Vagina (tissue), 2 donors: ENCODE measurements around the gene ASB10. TPM values are rescaled to one million over a fixed set of nuclear protein-coding genes. Genes with fewer than 3 reads are reported as not detected.

Source experiments
- DNase-seq, 2 donors: peaks; one replicate each; pipeline ENCODE4 v3.0.0-alpha.2; 2017; ENCODE audit errors: extremely low spot score in 2 of 2
- H3K27ac ChIP-seq: fragments of 200-600 bp; sonication (generic); one replicate; pipeline ENCODE4 v1.5.1; 2019
- H3K27me3 ChIP-seq: fragments of 200-600 bp; sonication (generic); one replicate; pipeline ENCODE4 v1.5.1; 2019
- H3K36me3 ChIP-seq, 2 donors: fragments of 200-600 bp; sonication (generic); one replicate each; pipeline ENCODE4 v1.5.1; 2017 to 2019
- H3K4me1 ChIP-seq: fragments of 200-600 bp; sonication (generic); one replicate; pipeline ENCODE4 v1.5.1; 2019
- H3K4me3 ChIP-seq, 2 donors: fragments of 200-600 bp; sonication (generic); 1 replicate in 1 of 2; 2 replicates in 1 of 2; pipeline ENCODE4 v1.5.1; 2016 to 2019
- H3K9me3 ChIP-seq: fragments of 200-600 bp; sonication (generic); one replicate; pipeline ENCODE4 v1.5.1; 2019
- CTCF ChIP-seq, 3 experiments: fragments of 450-650 bp in 2 of 3; fragments of 200-600 bp in 1 of 3; sonication (generic) in 1 of 3; IDR thresholded peaks; one replicate each; pipeline ENCODE4 v1.5.1; 2017 to 2019; ENCODE audit warnings: antibody characterized with exemption in 3 of 3, mild to moderate bottlenecking in 2 of 3, moderate library complexity in 2 of 3
- POLR2A ChIP-seq, 2 donors: fragments of 450-650 bp; IDR thresholded peaks; one replicate each; pipeline ENCODE4 v1.6.1; 2017; ENCODE audit warnings: antibody characterized with exemption in 2 of 2, mild to moderate bottlenecking in 2 of 2, moderate library complexity in 2 of 2
- POLR2AphosphoS5 ChIP-seq, 2 donors: sonication (generic); formaldehyde crosslinking; IDR thresholded peaks; one replicate each; pipeline ENCODE4 v1.9.0; 2017; ENCODE audit warnings: antibody characterized with exemption in 2 of 2, mild to moderate bottlenecking in 2 of 2, low read depth in 1 of 2; ENCODE audit not compliant: insufficient read depth in 1 of 2
- intact Hi-C: fragments of 100-400 bp; cut with DNase I; formaldehyde crosslinking; loops from one replicate; pipeline ENCODE4 v1.15.1; 2023
- total RNA-seq: library from RNA; depleted of rRNA; stranded (reverse); fragments of >200 nt; gene quantifications from one replicate; pipeline ENCODE4 v1.2.3, GENCODE V29; 2016

Gene ASB10
- total RNA-seq, 1 donor from 2014 or later, result not detected

- intact Hi-C loops, result no loop called here
- TF ChIP-seq POLR2A (IDR thresholded peaks at IDR 0.05) (no peak), POLR2AphosphoS5 (IDR thresholded peaks at IDR 0.05; ENCODE audit: insufficient read depth in 1 of 2, low read depth in 1 of 2) (no peak), CTCF (IDR thresholded peaks at IDR 0.05) (no peak)
- Histone ChIP-seq H3K4me1 (no peaks in the 10 kb centered on the region), H3K9me3 (no peaks in the 10 kb centered on the region), H3K36me3 (peaks cover 0 to 33% of the 10 kb centered on the region in 2 donors), H3K27me3 (no peaks in the 10 kb centered on the region), H3K27ac (no peak overlapping the region), H3K4me3 (no peak overlapping the region)
- no peak for DNase-seq
These were observed 24.2 kb upstream of the ASB10 start for GRCh38 chr7:151211155-151211772.

- no peaks in the 10 kb centered on the region for H3K9me3 ChIP-seq
- H3K27ac ChIP-seq, result no peak within 1 kb of the TSS
- DNase-seq, result no peak
- TF ChIP-seq CTCF (IDR thresholded peaks at IDR 0.05) (no peak), POLR2AphosphoS5 (IDR thresholded peaks at IDR 0.05; ENCODE audit: insufficient read depth in 1 of 2, low read depth in 1 of 2) (no peak), POLR2A (IDR thresholded peaks at IDR 0.05) (no peak)
- no peaks in the 10 kb centered on the region for H3K27me3 ChIP-seq
- no peak within 1 kb of the TSS for H3K4me3 ChIP-seq
- intact Hi-C loops, result no loop called here
- H3K36me3 ChIP-seq, result peaks cover 0 to 23% of the 10 kb centered on the region in 2 donors
- no peaks in the 10 kb centered on the region for H3K4me1 ChIP-seq
These were observed 23.2 kb upstream of the ASB10 start, which contains the start of gene H2BK1 for GRCh38 chr7:151210087-151210854. Gene H2BK1, minus strand, starts transcription at chr7:151210488. Its CDS starts 170 bp downstream, at chr7:151210318.

- DNase-seq, result no peak
- Histone ChIP-seq H3K4me3 (no peak overlapping the region), H3K27me3 (no peaks in the 10 kb centered on the region), H3K9me3 (no peaks in the 10 kb centered on the region), H3K36me3 (peaks cover 0 to 17% of the 10 kb centered on the region in 2 donors), H3K4me1 (no peaks in the 10 kb centered on the region), H3K27ac (no peak overlapping the region)
- intact Hi-C loops, result no loop called here
- no peak for TF ChIP-seq POLR2A (IDR thresholded peaks at IDR 0.05)
- no peak for TF ChIP-seq CTCF (IDR thresholded peaks at IDR 0.05)
- no peak for TF ChIP-seq POLR2AphosphoS5 (IDR thresholded peaks at IDR 0.05; ENCODE audit: insufficient read depth in 1 of 2, low read depth in 1 of 2)
These were observed 22.5 kb upstream of the ASB10 start for GRCh38 chr7:151209588-151209987.

- Histone ChIP-seq H3K27ac (no peak overlapping the region), H3K4me3 (no peak overlapping the region), H3K4me1 (no peaks in the 10 kb centered on the region), H3K9me3 (no peaks in the 10 kb centered on the region), H3K27me3 (no peaks in the 10 kb centered on the region), H3K36me3 (peaks cover 0 to 4% of the 10 kb centered on the region in 2 donors)
- TF ChIP-seq POLR2A (IDR thresholded peaks at IDR 0.05), result no peak
- TF ChIP-seq CTCF (IDR thresholded peaks at IDR 0.05), result no peak
- no peak for TF ChIP-seq POLR2AphosphoS5 (IDR thresholded peaks at IDR 0.05; ENCODE audit: insufficient read depth in 1 of 2, low read depth in 1 of 2)
- intact Hi-C loops, result no loop called here
- no peak for DNase-seq
These were observed 21.3 kb upstream of the ASB10 start for GRCh38 chr7:151208253-151208862.
